Measurements from ENCODE around the gene ZBTB7C.
A peak's percentile ranks its signal among the peaks of the same experiment; 100 is the strongest.

ZBTB7C gene

GRCh38 chr18:48158721-48159120 lies 250.5 kb downstream of the ZBTB7C start:
- no peak for TF ChIP-seq CTCF (IDR thresholded peaks at IDR 0.05; ENCODE audit: low read depth, low read length, missing control alignments)
- no peak for DNase-seq (ENCODE audit: low read depth)
- no peak overlapping the region for H3K4me3 ChIP-seq (ENCODE audit: low read depth, low read length)
- in situ Hi-C loops (cut with HindIII; ENCODE audit: low sequenced_read_pairs): no loop called here

GRCh38 chr18:48157956-48158355 lies 251.2 kb downstream of the ZBTB7C start:
- no peak overlapping the region for H3K4me3 ChIP-seq (ENCODE audit: low read depth, low read length)
- in situ Hi-C loops (cut with HindIII; ENCODE audit: low sequenced_read_pairs): no loop called here
- TF ChIP-seq CTCF (IDR thresholded peaks at IDR 0.05; ENCODE audit: low read depth, low read length, missing control alignments): no peak
- no peak for DNase-seq (ENCODE audit: low read depth)

- no peak overlapping the region for H3K4me3 ChIP-seq (ENCODE audit: low read depth, low read length)
- DNase-seq (ENCODE audit: low read depth): no peak
- in situ Hi-C loops (cut with HindIII; ENCODE audit: low sequenced_read_pairs): no loop called here
- no peak for TF ChIP-seq CTCF (IDR thresholded peaks at IDR 0.05; ENCODE audit: low read depth, low read length, missing control alignments)
Measured at GRCh38 chr18:48155856-48156255, 253.3 kb downstream of the ZBTB7C start.

- H3K4me3 ChIP-seq (ENCODE audit: low read depth, low read length): no peak overlapping the region
- in situ Hi-C loops (cut with HindIII; ENCODE audit: low sequenced_read_pairs): no loop called here
- TF ChIP-seq CTCF (IDR thresholded peaks at IDR 0.05; ENCODE audit: low read depth, low read length, missing control alignments): no peak
- DNase-seq (ENCODE audit: low read depth): no peak
Measured at GRCh38 chr18:48154828-48155227, 254.4 kb downstream of the ZBTB7C start.

GRCh38 chr18:48153613-48154481 lies 255.3 kb downstream of the ZBTB7C start:
- DNase-seq (ENCODE audit: low read depth): peak; percentile 35
- TF ChIP-seq CTCF (IDR thresholded peaks at IDR 0.05; ENCODE audit: low read depth, low read length, missing control alignments): no peak
- in situ Hi-C loops (cut with HindIII; ENCODE audit: low sequenced_read_pairs): no loop called here
- no peak overlapping the region for H3K4me3 ChIP-seq (ENCODE audit: low read depth, low read length)

- no peak for TF ChIP-seq CTCF (IDR thresholded peaks at IDR 0.05; ENCODE audit: low read depth, low read length, missing control alignments)
- no peak overlapping the region for H3K4me3 ChIP-seq (ENCODE audit: low read depth, low read length)
- DNase-seq (ENCODE audit: low read depth): no peak
- in situ Hi-C loops (cut with HindIII; ENCODE audit: low sequenced_read_pairs): no loop called here
Measured at GRCh38 chr18:48152549-48152948, 256.6 kb downstream of the ZBTB7C start.
